ENCODE data around the gene ID2. TPM values are rescaled to one million over a fixed set of nuclear protein-coding genes. Genes with fewer than 3 reads are reported as not detected.

Gene ID2
- total RNA-seq, 1 experiment from 2014 or later: 48.6 TPM

GRCh38 chr2:8640498-8640897, 41.4 kb upstream of the ID2 start:
- Mint-ChIP-seq H3K36me3 (ENCODE audit: insufficient read depth in 1 of 3, low read depth in 3 of 3) (no peaks in the 10 kb centered on the region; a peak in 1 of 7 replicates), H3K27ac (no peak overlapping the region; a peak in 1 of 7 replicates)
- no peak overlapping the region for H3K23ac ChIP-seq (ENCODE audit: insufficient read length, low read depth, low read length)

More at GRCh38 chr2:8640498-8640897, 41.4 kb upstream of the ID2 start:
- Histone ChIP-seq H2BK12ac (ENCODE audit: insufficient read length, low read depth, low read length) (no peak overlapping the region), H3K56ac (ENCODE audit: insufficient read length, low read depth, low read length) (no peak overlapping the region), H3K23me2 (ENCODE audit: insufficient read length, low read depth, low read length, poor library complexity, severe bottlenecking) (peaks cover 4% of the 10 kb centered on the region), H2BK15ac (ENCODE audit: low read depth, low read length) (no peak overlapping the region), H2BK120ac (ENCODE audit: low read depth, low read length, poor library complexity, severe bottlenecking) (no peak overlapping the region), H3T11ph (ENCODE audit: low read length) (no peak overlapping the region), H3K79me2 (ENCODE audit: insufficient read depth, low read length) (no peaks in the 10 kb centered on the region), H3K4me2 (ENCODE audit: insufficient read depth, insufficient read length, low read length) (no peak overlapping the region), H2BK20ac (ENCODE audit: low read depth, low read length, poor library complexity, severe bottlenecking) (no peak overlapping the region), H2AK5ac (ENCODE audit: insufficient read length, low read length) (no peak overlapping the region), H3K27ac (ENCODE audit: insufficient read length, low read depth, low read length) (no peak overlapping the region), H3K9ac (ENCODE audit: extremely low read depth, insufficient read length, low read length) (no peak overlapping the region), H4K91ac (ENCODE audit: insufficient read length, low read depth, low read length) (no peak overlapping the region), H3K4me1 (ENCODE audit: insufficient read depth, low read length) (peaks cover 17% of the 10 kb centered on the region), H2BK5ac (ENCODE audit: insufficient read length, low read length) (no peak overlapping the region), H3K4ac (ENCODE audit: low read depth, low read length) (no peak overlapping the region), H3K9me3 (ENCODE audit: control insufficient read depth, low read depth, low read length) (no peaks in the 10 kb centered on the region), H2AFZ (ENCODE audit: low read length) (no peak overlapping the region), H4K20me1 (ENCODE audit: control insufficient read depth, insufficient read depth, insufficient read length) (no peaks in the 10 kb centered on the region), H3K27me3 (ENCODE audit: insufficient read depth, low read length) (no peaks in the 10 kb centered on the region; the same call in 1 of the 2 replicates), H4K8ac (replicated peaks; ENCODE audit: insufficient read length, low read depth, low read length) (no peak overlapping the region), H3K14ac (ENCODE audit: insufficient read depth, low read length) (no peak overlapping the region; the same call in 1 of the 2 replicates), H4K5ac (ENCODE audit: insufficient read length, low read depth, low read length) (no peak overlapping the region), H3K79me1 (ENCODE audit: insufficient read depth, low read depth, low read length, poor library complexity, severe bottlenecking) (no peaks in the 10 kb centered on the region), H3K18ac (ENCODE audit: insufficient read length, low read depth, low read length) (no peak overlapping the region)
- Mint-ChIP-seq H3K4me1 (peaks cover 72 to 85% of the 10 kb centered on the region in 2 experiments), H3K9me3 (no peaks in the 10 kb centered on the region; a peak in 1 of 5 replicates), H3K4me3 (no peak overlapping the region), H3K27me3 (ENCODE audit: low read depth) (peaks cover 13% of the 10 kb centered on the region)
- TF ChIP-seq CTCF (conservative IDR thresholded peaks at IDR 0.05): no peak
- WGBS (ENCODE audit: extremely low coverage, insufficient read length, low lambda C conversion rate): no CpG with 5 or more reads among the region's 8 CpGs
- DNase-seq: no peak
